HEK293 (cell line): ENCODE measurements around the gene ACTRT2.

Source experiments
- SALL2 ChIP-seq: fragments of 450-650 bp; formaldehyde crosslinking; IDR thresholded peaks from 2 replicates; pipeline ENCODE4 v1.5.0; 2017; ENCODE audit warnings: missing biosample characterization, mild to moderate bottlenecking, missing genetic modification characterization, borderline replicate concordance
- ZFP3 ChIP-seq: fragments of 450-650 bp; formaldehyde crosslinking; IDR thresholded peaks from 2 replicates; pipeline ENCODE4 v1.5.1; 2016; ENCODE audit warnings: low read depth, missing biosample characterization, missing genetic modification characterization
- TF ChIP-seq, protein P1 (sequence below): fragments of 450-650 bp; formaldehyde crosslinking; IDR thresholded peaks from 2 replicates; pipeline ENCODE4 v1.5.1; 2016; ENCODE audit warnings: missing biosample characterization, missing genetic modification characterization
- TF ChIP-seq, protein P2 (sequence below): fragments of 450-650 bp; formaldehyde crosslinking; IDR thresholded peaks from 2 replicates; pipeline ENCODE4 v1.5.1; 2016; ENCODE audit warnings: missing biosample characterization, missing genetic modification characterization
- TF ChIP-seq, protein P3 (sequence below): fragments of 450-650 bp; formaldehyde crosslinking; IDR thresholded peaks from 2 replicates; pipeline ENCODE4 v1.5.1; 2016; ENCODE audit warnings: missing biosample characterization, missing genetic modification characterization

DNA sequence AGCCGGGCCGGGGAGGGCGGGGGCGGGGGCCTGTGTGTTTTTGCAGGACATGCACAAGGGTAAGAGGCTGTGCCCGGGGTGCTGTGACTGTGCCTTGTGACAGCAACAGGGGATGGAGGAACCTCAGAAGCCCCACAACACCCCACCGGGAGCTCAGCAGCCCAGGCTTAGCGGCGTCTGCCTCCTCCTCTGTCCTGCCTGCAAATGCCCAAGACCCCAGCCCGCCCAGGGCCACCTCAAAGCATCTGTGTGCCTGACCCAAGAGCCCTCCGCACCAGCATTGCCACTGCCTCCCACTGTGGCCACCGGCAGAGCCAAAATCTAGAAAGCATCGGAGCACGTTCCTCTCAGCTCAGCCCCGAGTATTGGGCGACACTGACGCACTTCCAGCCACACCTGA is 2.7 kb upstream of the ACTRT2 start:
- TF ChIP-seq SALL2 (tag by site-specific recombination) (no peak), ZFP3 (tag by site-specific recombination) (no peak)
- TF ChIP-seq, protein P1, sequence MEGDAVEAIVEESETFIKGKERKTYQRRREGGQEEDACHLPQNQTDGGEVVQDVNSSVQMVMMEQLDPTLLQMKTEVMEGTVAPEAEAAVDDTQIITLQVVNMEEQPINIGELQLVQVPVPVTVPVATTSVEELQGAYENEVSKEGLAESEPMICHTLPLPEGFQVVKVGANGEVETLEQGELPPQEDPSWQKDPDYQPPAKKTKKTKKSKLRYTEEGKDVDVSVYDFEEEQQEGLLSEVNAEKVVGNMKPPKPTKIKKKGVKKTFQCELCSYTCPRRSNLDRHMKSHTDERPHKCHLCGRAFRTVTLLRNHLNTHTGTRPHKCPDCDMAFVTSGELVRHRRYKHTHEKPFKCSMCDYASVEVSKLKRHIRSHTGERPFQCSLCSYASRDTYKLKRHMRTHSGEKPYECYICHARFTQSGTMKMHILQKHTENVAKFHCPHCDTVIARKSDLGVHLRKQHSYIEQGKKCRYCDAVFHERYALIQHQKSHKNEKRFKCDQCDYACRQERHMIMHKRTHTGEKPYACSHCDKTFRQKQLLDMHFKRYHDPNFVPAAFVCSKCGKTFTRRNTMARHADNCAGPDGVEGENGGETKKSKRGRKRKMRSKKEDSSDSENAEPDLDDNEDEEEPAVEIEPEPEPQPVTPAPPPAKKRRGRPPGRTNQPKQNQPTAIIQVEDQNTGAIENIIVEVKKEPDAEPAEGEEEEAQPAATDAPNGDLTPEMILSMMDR (tag by site-specific recombination), result no peak
- TF ChIP-seq, protein P2, sequence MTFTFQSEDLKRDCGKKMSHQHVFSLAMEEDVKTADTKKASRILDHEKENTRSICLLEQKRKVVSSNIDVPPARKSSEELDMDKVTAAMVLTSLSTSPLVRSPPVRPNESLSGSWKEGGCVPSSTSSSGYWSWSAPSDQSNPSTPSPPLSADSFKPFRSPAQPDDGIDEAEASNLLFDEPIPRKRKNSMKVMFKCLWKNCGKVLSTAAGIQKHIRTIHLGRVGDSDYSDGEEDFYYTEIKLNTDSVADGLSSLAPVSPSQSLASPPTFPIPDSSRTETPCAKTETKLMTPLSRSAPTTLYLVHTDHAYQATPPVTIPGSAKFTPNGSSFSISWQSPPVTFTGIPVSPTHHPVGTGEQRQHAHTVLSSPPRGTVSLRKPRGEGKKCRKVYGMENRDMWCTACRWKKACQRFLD (tag by site-specific recombination), result no peak
- TF ChIP-seq, protein P3, sequence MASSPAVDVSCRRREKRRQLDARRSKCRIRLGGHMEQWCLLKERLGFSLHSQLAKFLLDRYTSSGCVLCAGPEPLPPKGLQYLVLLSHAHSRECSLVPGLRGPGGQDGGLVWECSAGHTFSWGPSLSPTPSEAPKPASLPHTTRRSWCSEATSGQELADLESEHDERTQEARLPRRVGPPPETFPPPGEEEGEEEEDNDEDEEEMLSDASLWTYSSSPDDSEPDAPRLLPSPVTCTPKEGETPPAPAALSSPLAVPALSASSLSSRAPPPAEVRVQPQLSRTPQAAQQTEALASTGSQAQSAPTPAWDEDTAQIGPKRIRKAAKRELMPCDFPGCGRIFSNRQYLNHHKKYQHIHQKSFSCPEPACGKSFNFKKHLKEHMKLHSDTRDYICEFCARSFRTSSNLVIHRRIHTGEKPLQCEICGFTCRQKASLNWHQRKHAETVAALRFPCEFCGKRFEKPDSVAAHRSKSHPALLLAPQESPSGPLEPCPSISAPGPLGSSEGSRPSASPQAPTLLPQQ (tag by site-specific recombination), result no peak
